GM21723 (cell line): ENCODE results near the gene SLC25A5.
A peak's percentile ranks its signal among the peaks of the same experiment; 100 is the strongest.
"Not testable (repeated sequence)": the region's sequence is repeated elsewhere in the genome, so short reads cannot be mapped to it uniquely, and the experiment has no call there.

ENCODE experiments used
- ATAC-seq: cut with Tn5 transposase; IDR thresholded peaks from one replicate; pipeline ENCODE4 v1.9.1; 2021; ENCODE audit warnings: mild to moderate bottlenecking, moderate library complexity; ENCODE audit not compliant: unreplicated experiment

SLC25A5 gene

GRCh38 chrX:119475389-119476101 lies 7.3 kb downstream of the SLC25A5 start:
- ATAC-seq: no peak

GRCh38 chrX:119477812-119478232 lies 9.6 kb downstream of the SLC25A5 start:
- ATAC-seq: no peak

DNA sequence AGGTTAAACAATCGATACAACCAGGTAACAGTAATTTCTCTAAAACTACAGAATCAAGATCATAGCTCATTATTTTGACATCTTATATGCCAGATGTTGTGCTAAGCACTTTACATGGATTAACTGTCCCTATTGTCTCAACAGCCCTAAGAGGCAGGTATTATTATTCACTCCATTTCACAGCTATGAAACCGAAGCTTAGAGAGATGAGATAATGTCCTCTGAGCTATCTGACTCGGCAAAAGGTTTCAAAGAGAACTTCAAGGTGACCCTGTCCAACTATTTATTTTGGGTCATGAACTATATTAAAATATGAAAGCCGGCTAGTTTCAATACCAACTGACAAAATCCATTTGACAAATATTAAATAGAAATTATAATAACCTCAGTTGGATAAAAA lies 10.3 kb downstream of the SLC25A5 start:
- ATAC-seq: no peak

DNA sequence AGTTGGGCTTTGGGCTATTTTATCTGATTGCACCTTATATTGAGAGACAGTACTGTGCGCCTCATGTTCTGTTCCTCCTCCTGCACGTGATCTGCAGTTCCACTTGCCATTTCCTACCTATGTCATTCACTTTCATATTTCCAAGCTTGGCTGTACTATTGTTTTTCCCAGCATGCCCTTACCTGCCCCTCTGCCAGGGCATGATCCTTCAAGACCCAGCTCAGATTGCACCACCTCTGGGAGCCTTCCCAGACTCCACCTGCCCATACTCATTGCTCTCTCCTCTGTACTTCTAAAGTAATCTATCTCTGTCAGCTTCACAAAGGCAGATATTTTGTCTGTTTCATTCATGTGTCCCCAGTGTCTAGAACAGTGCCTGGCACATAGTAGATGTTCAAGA lies 11.6 kb downstream of the SLC25A5 start:
- ATAC-seq: no peak

- ATAC-seq: no peak
These were observed 13.1 kb downstream of the SLC25A5 start for GRCh38 chrX:119481323-119481801.

GRCh38 chrX:119482041-119482440 lies 13.8 kb downstream of the SLC25A5 start:
- peak; percentile 33 for ATAC-seq

GRCh38 chrX:119482481-119483480 lies 14.5 kb downstream of the SLC25A5 start:
- peak; percentile 84 for ATAC-seq

- ATAC-seq: no peak
These were observed 18.5 kb downstream of the SLC25A5 start for GRCh38 chrX:119486745-119487144.

DNA sequence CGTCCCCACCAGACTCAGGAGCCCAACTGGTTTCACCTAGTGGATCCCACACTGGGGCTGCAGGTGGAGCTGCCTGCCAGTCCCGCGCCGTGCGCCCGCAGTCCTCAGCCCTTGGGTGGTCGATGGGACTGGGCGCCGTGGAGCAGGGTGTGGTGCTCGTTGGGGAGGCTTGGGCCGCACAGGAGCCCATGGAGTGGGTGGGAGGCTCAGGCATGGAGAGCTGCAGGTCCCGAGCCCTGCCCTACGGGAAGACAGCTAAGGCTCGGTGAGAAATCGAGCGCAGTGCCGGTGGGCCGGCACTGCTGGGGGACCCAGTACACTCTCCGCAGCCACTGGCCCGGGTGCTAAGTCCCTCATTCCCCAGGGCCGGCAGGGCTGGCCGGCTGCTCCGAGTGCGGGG lies 19.5 kb downstream of the SLC25A5 start:
- ATAC-seq: not testable (repeated sequence)

GRCh38 chrX:119488749-119489148 lies 20.5 kb downstream of the SLC25A5 start:
- no peak for ATAC-seq

GRCh38 chrX:119489212-119490074 lies 21.2 kb downstream of the SLC25A5 start:
- no peak for ATAC-seq

GRCh38 chrX:119492463-119492862 lies 24.2 kb downstream of the SLC25A5 start:
- no peak for ATAC-seq

DNA sequence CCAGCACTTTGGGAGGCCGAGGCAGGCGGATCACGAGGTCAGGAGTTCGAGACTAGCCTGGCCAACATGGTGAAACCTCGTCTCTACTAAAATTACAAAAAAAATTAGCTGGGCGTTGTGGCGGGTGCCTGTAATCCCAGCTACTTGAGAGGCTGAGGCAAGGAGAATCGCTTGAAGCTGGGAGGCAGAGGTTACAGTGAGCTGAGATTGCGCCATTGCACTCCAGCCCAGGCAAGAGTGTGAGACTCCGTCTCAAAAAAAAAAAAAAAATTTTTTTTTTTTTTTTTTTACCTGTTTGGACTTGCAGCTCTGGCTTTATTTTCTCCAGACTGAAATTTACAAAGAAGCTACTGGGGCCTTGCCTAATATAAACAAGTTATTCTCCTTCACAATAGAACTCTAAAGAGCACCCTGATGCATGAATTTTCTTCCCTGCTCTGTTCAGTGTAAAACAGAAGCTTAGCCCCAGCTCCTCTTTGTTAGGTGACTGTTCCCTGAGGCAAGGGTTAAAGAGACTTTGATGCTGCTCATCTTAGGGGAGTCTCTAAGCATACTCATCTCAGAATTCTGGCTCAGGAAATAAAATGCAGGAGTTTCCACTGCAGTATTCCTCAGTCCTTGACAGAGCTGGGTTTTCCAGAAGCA lies 25.7 kb downstream of the SLC25A5 start:
- not testable (repeated sequence) for ATAC-seq

- ATAC-seq: no peak
These were observed 27.8 kb downstream of the SLC25A5 start for GRCh38 chrX:119495734-119496726.

GRCh38 chrX:119497185-119497584 lies 28.9 kb downstream of the SLC25A5 start:
- ATAC-seq: no peak

DNA sequence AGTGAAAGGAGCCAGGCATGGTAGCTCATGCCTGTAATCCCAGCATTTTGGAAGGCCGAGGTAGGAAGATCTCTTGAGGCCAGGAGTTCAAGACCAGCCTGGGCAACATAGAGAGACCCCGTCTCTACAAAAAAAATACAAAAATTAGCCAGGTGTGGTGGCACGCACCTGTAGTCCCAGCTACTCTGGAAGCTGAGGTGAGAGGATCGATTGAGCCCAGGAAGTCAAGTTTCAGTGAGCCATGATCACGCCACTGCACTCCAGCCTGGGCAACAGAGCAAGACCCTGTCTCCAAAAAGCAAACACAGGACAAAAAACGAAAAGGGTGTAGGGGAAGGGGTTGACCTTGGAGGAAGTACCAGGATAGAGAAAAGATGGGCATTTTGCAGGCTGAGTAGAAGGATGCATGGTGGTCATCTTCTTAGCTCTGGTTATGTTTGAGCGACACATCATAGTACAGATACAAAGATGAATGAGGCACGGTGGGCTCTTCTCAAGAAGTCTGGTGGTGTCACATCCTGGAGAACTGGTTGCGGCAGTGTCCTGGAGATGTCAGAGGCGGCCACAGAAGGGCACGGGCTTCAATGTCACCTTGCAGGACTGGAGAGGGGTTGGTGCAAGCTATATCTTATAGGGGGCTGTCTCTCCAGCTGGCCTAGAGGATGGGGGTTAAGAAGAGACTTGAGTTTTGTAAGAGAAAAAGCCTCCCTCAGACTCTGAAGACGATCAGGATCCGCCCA lies 32.0 kb downstream of the SLC25A5 start:
- no peak for ATAC-seq

DNA sequence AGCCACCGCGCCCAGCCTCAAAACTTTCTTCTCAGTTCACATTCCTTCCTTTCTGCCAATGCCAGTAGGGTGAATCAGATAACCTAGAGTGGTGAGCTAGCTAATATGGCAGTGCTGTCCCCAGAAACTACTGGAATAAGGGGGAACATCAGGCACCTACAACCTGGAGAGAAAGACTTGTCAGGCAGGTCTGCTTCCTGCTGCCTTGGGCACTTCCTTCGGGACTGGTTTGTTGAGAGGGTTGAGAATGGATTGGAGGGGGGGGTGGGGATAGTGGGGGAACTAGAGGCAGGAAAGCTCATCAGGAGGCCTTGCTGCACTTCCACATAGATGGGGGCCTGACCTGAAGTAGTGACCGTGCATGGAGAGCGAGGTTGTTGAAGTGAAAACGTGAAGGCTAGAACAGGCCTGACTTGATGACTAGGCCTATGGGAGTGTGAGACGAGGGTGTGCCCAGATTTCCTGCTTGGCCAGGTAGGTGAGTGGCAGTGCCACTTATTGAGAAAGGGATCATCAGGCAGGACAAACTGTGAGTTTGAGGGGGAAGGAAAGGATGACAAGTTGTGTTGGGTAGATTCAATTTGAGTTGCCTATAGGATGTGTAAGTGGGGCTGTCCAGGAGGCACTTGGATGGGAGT lies 33.4 kb downstream of the SLC25A5 start:
- no peak for ATAC-seq
